Osteoblast (primary cell): Measurements from ENCODE around the gene PDCD1LG2. TPM values are rescaled to one million over a fixed set of nuclear protein-coding genes. Genes with fewer than 3 reads are reported as not detected.

Experiments
- DNase-seq: peaks from one replicate; pipeline ENCODE4 v3.0.0; 2011; ENCODE audit warnings: low spot score, mixed read lengths; ENCODE audit not compliant: insufficient read length; ENCODE audit errors: missing footprints
- H2AFZ ChIP-seq: 2 replicates; pipeline ENCODE4 v1.6.0; 2011; ENCODE audit warnings: mild to moderate bottlenecking, low read length
- H3K27ac ChIP-seq: 2 replicates; pipeline ENCODE4 v1.5.1; 2011; ENCODE audit warnings: mild to moderate bottlenecking, low read depth, low read length, moderate library complexity
- H3K27me3 ChIP-seq: 2 replicates; pipeline ENCODE4 v1.6.0; 2012; ENCODE audit warnings: mild to moderate bottlenecking, control low read depth, inconsistent platforms, low read length, moderate library complexity; ENCODE audit not compliant: insufficient read depth
- H3K36me3 ChIP-seq: 2 replicates; pipeline ENCODE4 v1.5.1; 2011; ENCODE audit warnings: mild to moderate bottlenecking, low read length, control low read depth, moderate library complexity; ENCODE audit not compliant: insufficient read depth
- H3K4me1 ChIP-seq: 2 replicates; pipeline ENCODE4 v1.5.1; 2011; ENCODE audit warnings: mild to moderate bottlenecking, low read length, control low read depth, moderate library complexity; ENCODE audit not compliant: insufficient read depth
- H3K4me2 ChIP-seq: 2 replicates; pipeline ENCODE4 v1.6.0; 2011; ENCODE audit warnings: mild to moderate bottlenecking, low read length; ENCODE audit not compliant: insufficient read depth
- H3K4me3 ChIP-seq: fragments of 200-600 bp; sonication (generic); 3 replicates; pipeline ENCODE4 v1.5.1; 2012; ENCODE audit warnings: mild to moderate bottlenecking, low read length, inconsistent platforms; ENCODE audit not compliant: insufficient read depth
- H3K79me2 ChIP-seq: 2 replicates; pipeline ENCODE4 v1.6.0; 2012; ENCODE audit warnings: mild to moderate bottlenecking, low read length, control low read depth, inconsistent platforms; ENCODE audit not compliant: insufficient read depth
- H3K9me3 ChIP-seq: 2 replicates; pipeline ENCODE4 v1.5.1; 2011; ENCODE audit warnings: low read depth, low read length, control low read depth
- H4K20me1 ChIP-seq: 2 replicates; pipeline ENCODE4 v1.6.0; 2012; ENCODE audit warnings: mild to moderate bottlenecking, low read length, control low read depth; ENCODE audit not compliant: insufficient read depth
- total RNA-seq: library from RNA; depleted of rRNA; stranded (reverse); fragments of >200 nt; gene quantifications from 2 replicates; pipeline ENCODE4 v1.2.3, GENCODE V29; 2012
- TF ChIP-seq, protein P1 (sequence below): IDR thresholded peaks from 2 replicates; pipeline ENCODE4 v1.5.1; 2011; ENCODE audit warnings: mild to moderate bottlenecking, low read depth, low read length, moderate library complexity; ENCODE audit errors: extremely low read depth

Gene PDCD1LG2
- total RNA-seq, 1 donor = 4.7 TPM

DNA sequence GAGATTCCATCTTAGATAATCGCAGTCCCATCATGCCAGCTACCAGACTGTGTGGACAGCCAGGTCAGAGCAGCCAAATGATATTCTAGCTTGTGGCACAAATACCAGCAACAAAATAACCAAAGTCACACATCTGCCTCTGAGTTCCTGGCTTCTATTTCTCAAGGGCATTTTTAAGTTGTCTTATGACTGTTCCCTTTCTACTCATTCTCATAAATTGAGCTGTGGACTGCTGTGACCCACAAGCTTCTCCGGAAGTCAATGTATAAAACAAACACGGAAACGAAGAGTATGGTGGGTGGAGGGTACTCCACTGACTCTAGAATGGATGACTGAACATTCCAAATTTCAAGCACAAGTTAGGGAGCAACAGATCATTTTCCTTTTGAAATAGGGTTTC lies 43.9 kb downstream of the PDCD1LG2 start:
- Histone ChIP-seq H3K36me3 (no peaks in the 10 kb centered on the region), H3K79me2 (no peaks in the 10 kb centered on the region), H3K4me1 (peaks cover 50% of the 10 kb centered on the region), H2AFZ (no peak overlapping the region), H3K27ac (peak overlapping the region; percentile 75), H3K27me3 (no peaks in the 10 kb centered on the region), H3K9me3 (no peaks in the 10 kb centered on the region), H4K20me1 (no peaks in the 10 kb centered on the region), H3K4me2 (peak overlapping the region; percentile 7), H3K4me3 (no peak overlapping the region)
- DNase-seq = no peak
- TF ChIP-seq, protein P1, sequence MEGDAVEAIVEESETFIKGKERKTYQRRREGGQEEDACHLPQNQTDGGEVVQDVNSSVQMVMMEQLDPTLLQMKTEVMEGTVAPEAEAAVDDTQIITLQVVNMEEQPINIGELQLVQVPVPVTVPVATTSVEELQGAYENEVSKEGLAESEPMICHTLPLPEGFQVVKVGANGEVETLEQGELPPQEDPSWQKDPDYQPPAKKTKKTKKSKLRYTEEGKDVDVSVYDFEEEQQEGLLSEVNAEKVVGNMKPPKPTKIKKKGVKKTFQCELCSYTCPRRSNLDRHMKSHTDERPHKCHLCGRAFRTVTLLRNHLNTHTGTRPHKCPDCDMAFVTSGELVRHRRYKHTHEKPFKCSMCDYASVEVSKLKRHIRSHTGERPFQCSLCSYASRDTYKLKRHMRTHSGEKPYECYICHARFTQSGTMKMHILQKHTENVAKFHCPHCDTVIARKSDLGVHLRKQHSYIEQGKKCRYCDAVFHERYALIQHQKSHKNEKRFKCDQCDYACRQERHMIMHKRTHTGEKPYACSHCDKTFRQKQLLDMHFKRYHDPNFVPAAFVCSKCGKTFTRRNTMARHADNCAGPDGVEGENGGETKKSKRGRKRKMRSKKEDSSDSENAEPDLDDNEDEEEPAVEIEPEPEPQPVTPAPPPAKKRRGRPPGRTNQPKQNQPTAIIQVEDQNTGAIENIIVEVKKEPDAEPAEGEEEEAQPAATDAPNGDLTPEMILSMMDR = no peak

DNA sequence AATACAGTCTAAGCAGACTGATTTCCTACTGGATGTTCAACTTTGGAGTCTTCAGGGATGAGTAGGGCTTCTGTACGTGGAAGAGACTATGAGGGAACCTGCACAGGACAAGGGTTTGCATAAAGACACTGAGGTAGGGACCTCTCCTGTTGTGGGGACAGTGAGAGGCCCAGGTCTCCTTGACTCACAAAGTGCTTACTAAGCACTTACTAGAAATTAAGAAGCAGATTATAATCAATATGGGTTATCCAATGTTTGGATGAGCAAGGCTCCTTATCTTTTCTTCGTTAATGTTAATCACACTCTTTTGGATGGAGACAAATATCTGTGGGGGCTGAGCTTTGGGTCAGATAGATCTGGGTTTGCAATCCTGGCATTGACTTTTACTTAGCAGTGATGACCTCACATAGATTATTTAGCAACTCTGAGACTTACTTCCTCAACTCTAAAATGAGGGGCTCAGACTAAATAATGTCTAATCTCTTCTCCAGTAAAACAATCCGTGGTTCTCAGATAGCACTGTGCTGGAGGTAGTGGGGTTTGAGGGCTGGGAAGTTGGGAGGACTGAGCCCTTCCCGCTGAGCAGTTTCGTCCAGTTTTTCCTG lies 45.9 kb downstream of the PDCD1LG2 start:
- Histone ChIP-seq H3K79me2 (no peaks in the 10 kb centered on the region), H3K27ac (no peak overlapping the region), H3K9me3 (no peaks in the 10 kb centered on the region), H2AFZ (no peak overlapping the region), H4K20me1 (no peaks in the 10 kb centered on the region), H3K4me3 (no peak overlapping the region), H3K4me1 (peaks cover 37% of the 10 kb centered on the region), H3K27me3 (no peaks in the 10 kb centered on the region), H3K36me3 (peaks cover 8% of the 10 kb centered on the region), H3K4me2 (no peak overlapping the region)
- TF ChIP-seq, protein P1 = no peak
- DNase-seq = no peak

DNA sequence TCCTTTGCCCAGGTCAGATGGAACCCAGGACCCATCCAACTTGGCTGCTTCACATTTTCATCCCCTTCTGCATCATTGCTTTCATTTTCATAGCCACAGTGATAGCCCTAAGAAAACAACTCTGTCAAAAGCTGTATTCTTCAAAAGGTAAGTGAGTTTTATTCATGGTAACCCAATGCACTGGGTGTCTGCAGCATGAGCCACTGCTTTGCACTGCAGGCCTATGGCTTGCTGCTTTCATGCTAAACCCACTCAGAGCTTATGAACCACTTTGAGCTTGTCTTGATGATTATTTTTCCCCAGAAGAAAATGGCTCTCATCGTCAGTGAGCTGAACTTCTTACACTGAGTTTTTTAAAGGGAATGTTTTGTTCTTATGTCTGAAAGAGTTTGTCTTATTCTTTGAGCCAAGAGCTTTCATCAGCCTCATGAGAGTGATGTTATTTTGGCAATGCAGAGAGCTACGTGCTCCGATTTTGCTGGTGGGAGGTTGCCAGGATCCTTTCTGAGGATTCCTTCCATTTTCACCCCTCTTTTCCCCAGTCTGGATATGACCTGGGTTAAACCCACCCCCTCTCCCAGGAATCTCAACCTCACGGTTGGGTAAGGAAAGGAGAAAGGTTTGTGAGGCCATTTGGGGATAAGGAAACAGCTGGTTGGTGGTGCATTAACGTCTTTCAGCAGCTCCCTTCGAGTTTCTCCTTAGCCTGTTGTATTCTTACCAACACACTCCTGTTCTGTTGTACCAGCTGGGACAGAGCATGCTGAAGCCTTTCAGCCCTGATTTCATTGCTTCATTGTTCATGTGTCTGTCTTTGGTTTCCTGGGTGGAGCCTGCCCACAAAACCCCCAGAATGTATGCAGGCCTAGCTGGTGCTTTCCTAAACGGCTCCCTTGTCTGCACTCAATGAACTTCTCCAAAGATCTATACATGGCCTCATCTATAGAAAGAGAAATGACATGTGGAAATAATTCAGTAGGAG lies 47.6 kb downstream of the PDCD1LG2 start:
- Histone ChIP-seq H2AFZ (peak overlapping the region; percentile 14), H3K79me2 (no peaks in the 10 kb centered on the region), H3K4me3 (no peak overlapping the region), H3K4me2 (no peak overlapping the region), H3K27me3 (no peaks in the 10 kb centered on the region), H4K20me1 (no peaks in the 10 kb centered on the region), H3K27ac (no peak overlapping the region), H3K9me3 (no peaks in the 10 kb centered on the region), H3K36me3 (peaks cover 8% of the 10 kb centered on the region), H3K4me1 (peaks cover 20% of the 10 kb centered on the region)
- DNase-seq = no peak
- TF ChIP-seq, protein P1 = no peak

DNA sequence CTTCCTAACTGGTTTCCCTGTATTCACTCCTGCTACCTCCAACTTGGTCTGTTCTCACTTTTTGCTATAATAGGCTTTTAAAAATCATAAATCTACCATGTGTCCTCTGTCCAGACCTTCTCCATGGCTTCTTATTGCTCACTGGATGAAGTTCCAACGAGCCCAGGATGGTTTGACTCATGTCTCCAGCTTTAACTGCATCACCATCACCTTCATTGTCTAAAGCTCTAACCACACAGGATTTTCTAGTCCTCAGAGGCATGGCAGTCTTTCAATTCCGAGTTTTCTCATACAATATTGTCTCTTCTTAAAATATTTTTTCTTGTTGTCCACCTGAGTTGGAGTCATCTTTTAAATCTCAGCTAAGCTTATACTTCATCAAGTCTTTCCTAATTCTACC lies 49.3 kb downstream of the PDCD1LG2 start:
- Histone ChIP-seq H3K9me3 (no peaks in the 10 kb centered on the region), H4K20me1 (no peaks in the 10 kb centered on the region), H3K79me2 (no peaks in the 10 kb centered on the region), H3K4me3 (no peak overlapping the region), H3K36me3 (peaks cover 11% of the 10 kb centered on the region), H3K27ac (no peak overlapping the region), H3K27me3 (no peaks in the 10 kb centered on the region), H3K4me1 (peaks cover 16% of the 10 kb centered on the region), H3K4me2 (no peak overlapping the region), H2AFZ (no peak overlapping the region)
- TF ChIP-seq, protein P1 = no peak
- DNase-seq = no peak
